ENCODE measurements around the gene DLGAP5. TPM values are rescaled to one million over a fixed set of nuclear protein-coding genes. Genes with fewer than 3 reads are reported as not detected.

The DLGAP5 gene
- total RNA-seq, 1 donor from 2014 or later, result 8.8 TPM

DNA sequence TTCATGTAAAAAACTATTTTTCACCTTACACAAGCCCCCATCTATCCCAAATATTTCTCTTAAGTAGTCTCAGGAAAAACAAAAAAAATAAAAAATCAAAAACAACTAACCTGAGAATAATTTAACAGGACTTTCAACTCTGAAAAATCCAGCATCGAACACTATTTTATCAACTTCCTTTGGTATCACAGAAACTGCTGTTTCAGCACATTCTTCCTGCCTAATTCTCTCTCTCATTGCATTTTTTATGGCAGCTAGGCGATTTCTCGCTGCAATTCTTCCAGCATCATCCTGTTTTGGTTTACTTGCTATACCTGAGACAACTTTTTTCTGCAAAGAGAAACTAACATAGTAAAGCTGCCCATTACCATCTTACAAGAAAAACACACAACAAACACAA is 33.0 kb downstream of the DLGAP5 start:
- TF ChIP-seq, protein P1, sequence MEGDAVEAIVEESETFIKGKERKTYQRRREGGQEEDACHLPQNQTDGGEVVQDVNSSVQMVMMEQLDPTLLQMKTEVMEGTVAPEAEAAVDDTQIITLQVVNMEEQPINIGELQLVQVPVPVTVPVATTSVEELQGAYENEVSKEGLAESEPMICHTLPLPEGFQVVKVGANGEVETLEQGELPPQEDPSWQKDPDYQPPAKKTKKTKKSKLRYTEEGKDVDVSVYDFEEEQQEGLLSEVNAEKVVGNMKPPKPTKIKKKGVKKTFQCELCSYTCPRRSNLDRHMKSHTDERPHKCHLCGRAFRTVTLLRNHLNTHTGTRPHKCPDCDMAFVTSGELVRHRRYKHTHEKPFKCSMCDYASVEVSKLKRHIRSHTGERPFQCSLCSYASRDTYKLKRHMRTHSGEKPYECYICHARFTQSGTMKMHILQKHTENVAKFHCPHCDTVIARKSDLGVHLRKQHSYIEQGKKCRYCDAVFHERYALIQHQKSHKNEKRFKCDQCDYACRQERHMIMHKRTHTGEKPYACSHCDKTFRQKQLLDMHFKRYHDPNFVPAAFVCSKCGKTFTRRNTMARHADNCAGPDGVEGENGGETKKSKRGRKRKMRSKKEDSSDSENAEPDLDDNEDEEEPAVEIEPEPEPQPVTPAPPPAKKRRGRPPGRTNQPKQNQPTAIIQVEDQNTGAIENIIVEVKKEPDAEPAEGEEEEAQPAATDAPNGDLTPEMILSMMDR (IDR thresholded peaks at IDR 0.05), result no peak
- Mint-ChIP-seq H3K4me1 (ENCODE audit: low read depth) (no peaks in the 10 kb centered on the region), H3K27ac (ENCODE audit: unreplicated experiment) (no peak overlapping the region), H3K4me3 (ENCODE audit: unreplicated experiment) (no peak overlapping the region), H3K9me3 (ENCODE audit: low read depth) (no peaks in the 10 kb centered on the region), H3K27me3 (ENCODE audit: low read depth) (no peaks in the 10 kb centered on the region), H3K36me3 (ENCODE audit: low read depth) (no peaks in the 10 kb centered on the region)
- DNase-seq (ENCODE audit: low spot score), result no peak

DNA sequence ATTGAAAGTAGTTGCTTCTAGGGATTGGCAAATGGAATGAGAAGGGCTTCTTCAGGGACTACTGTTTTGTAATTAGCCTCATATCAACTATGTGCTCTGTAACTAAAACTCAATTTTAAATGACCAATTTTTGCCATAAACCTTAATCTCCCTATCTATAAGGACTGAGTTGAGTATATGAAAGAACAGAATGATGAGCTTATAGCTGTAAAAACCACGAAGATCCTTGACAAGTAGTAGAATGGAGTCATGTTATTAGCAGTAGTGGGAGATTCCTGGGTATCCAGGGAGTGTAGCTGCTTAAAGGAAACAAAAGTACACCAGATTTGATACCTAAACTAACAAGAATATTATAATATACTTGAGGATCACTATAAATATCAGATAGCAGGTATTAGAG is 34.3 kb downstream of the DLGAP5 start:
- H3K9me3 Mint-ChIP-seq (ENCODE audit: low read depth), result no peaks in the 10 kb centered on the region
- DNase-seq (ENCODE audit: low spot score), result no peak
- H3K27me3 Mint-ChIP-seq (ENCODE audit: low read depth), result no peaks in the 10 kb centered on the region
- no peaks in the 10 kb centered on the region for H3K36me3 Mint-ChIP-seq (ENCODE audit: low read depth)
- no peak overlapping the region for H3K27ac Mint-ChIP-seq (ENCODE audit: unreplicated experiment)
- no peak overlapping the region for H3K4me3 Mint-ChIP-seq (ENCODE audit: unreplicated experiment)
- TF ChIP-seq, protein P1 (IDR thresholded peaks at IDR 0.05), result no peak
- no peaks in the 10 kb centered on the region for H3K4me1 Mint-ChIP-seq (ENCODE audit: low read depth)

DNA sequence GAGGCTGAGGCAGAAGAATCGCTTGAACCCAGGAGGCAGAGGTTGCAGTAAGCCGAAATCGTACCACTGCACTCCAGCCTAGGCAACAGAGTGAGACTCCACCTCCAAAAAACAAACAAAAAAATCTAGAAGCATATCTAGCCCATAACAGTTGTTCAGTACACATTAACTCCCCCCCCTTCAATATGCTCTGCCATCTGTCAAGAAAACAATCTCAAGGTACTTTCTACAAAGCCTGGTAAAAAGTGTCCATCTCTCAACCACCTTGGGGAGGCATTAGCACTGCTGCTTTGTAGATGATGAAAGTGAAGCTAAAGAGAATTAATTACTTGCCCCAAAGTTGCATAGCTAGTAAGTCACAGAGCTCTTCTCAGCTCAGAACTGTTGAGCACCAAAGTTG is 37.4 kb downstream of the DLGAP5 start:
- no peak for DNase-seq (ENCODE audit: low spot score)
- TF ChIP-seq, protein P1 (IDR thresholded peaks at IDR 0.05), result no peak
- Mint-ChIP-seq H3K4me3 (ENCODE audit: unreplicated experiment) (no peak overlapping the region), H3K27me3 (ENCODE audit: low read depth) (no peaks in the 10 kb centered on the region), H3K36me3 (ENCODE audit: low read depth) (no peaks in the 10 kb centered on the region), H3K4me1 (ENCODE audit: low read depth) (peaks cover 3% of the 10 kb centered on the region), H3K9me3 (ENCODE audit: low read depth) (no peaks in the 10 kb centered on the region), H3K27ac (ENCODE audit: unreplicated experiment) (no peak overlapping the region)

DNA sequence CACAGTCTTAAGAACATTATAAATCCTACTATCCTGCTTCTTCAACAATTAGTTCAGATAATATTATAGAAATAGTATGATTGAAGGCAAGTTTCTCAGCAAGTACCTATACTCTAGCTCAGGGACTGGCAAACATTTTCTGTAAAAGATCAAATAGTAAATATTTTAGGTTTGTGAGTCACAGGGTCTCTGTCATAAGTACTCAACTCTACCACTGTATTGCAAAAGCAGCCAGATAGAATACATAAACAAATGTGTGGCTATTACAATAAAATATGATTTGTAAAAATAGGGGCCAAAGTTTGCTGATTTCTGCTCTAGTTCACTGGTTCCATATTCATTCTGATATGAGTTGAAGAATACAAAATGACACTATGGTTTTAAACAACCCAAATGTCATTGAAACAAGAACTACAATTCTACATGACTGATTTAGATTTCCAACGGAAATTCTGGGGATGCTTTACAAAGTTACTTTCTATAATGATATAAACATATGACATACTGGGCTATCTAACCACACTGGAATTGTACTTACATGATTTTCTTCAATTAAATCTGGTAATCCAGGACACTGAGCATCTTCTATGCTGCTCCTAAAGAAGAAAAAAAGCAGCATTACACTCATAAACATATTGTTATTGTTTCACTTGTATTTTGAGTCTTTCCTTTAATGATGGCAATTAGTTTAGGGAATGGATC is 39.2 kb downstream of the DLGAP5 start:
- TF ChIP-seq, protein P1 (IDR thresholded peaks at IDR 0.05), result no peak
- Mint-ChIP-seq H3K9me3 (ENCODE audit: low read depth) (no peaks in the 10 kb centered on the region), H3K27me3 (ENCODE audit: low read depth) (no peaks in the 10 kb centered on the region), H3K4me1 (ENCODE audit: low read depth) (peaks cover 3% of the 10 kb centered on the region), H3K36me3 (ENCODE audit: low read depth) (no peaks in the 10 kb centered on the region), H3K4me3 (ENCODE audit: unreplicated experiment) (no peak overlapping the region), H3K27ac (ENCODE audit: unreplicated experiment) (no peak overlapping the region)
- no peak for DNase-seq (ENCODE audit: low spot score)

DNA sequence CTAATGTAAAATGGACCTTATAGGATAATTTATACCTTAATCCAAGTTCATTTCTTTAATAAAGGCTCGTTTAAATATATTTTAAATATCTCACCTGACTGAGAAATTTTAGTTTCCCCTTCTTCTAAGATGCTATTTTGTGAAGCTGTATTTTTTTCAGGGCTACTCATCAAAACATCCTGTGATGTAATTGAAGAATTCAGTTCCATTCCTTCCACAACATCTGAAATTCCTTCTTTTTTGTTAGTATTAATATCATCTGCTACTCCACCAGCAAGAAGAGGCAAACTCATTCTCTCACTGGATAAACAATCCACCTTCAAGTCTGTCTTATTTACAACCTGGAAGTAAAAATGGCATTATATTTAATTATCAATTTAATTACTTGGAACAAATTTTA is 39.8 kb downstream of the DLGAP5 start:
- no peak for DNase-seq (ENCODE audit: low spot score)
- Mint-ChIP-seq H3K27me3 (ENCODE audit: low read depth) (no peaks in the 10 kb centered on the region), H3K36me3 (ENCODE audit: low read depth) (no peaks in the 10 kb centered on the region)

More for the DNA sequence above, 39.8 kb downstream of the DLGAP5 start:
- H3K4me1 Mint-ChIP-seq (ENCODE audit: low read depth), result peaks cover 3% of the 10 kb centered on the region
- TF ChIP-seq, protein P1 (IDR thresholded peaks at IDR 0.05), result no peak
- no peak overlapping the region for H3K4me3 Mint-ChIP-seq (ENCODE audit: unreplicated experiment)
- H3K9me3 Mint-ChIP-seq (ENCODE audit: low read depth), result no peaks in the 10 kb centered on the region
- no peak overlapping the region for H3K27ac Mint-ChIP-seq (ENCODE audit: unreplicated experiment)

All from chondrocyte (in vitro differentiated cells).